Measurements from ENCODE around the gene ZNF445.
"Not testable (repeated sequence)": the region's sequence is repeated elsewhere in the genome, so short reads cannot be mapped to it uniquely, and the experiment has no call there.

The ZNF445 gene

DNA sequence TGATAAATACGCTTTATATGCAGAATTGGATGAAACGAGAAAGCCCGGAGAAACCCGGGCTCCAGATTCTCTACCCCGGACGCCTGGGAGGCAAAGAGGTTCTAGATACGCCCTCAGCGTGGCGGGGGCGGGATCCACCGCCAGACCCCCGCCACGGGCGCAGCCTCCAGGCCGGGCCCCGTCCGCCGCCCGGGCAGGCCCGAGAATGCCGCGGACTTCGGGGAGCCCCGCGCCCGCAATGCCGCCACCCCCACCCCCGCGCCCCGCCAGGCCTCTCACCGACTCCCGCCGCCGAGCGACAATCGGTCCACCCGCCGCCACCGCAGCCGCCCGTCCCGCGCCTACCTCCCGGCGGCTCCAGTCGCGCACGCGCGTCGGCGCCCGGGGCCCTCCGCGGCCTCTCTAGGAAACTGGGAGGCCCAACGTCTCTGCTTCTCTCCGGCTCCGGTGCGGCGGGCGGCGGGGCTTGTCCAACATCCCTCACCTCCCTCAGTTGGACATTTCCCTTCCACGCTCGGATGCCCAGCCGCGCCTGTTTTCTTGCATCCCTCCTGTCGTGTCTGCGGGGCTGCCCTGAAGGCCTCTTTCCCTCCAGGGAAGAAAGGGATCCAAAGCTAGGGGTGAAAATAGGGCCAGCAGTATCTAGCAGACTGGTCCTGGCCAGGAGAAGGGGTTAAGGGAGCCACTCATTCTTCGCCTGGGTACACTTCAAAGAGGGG, at the start of gene ZNF445:
Gene ZNF445 (minus strand): TSS at position 359 of the 719 bp plus-strand sequence. CDS start 22,121 bp downstream, outside the sequence.
- DNase-seq, result peak; percentile 77

DNA sequence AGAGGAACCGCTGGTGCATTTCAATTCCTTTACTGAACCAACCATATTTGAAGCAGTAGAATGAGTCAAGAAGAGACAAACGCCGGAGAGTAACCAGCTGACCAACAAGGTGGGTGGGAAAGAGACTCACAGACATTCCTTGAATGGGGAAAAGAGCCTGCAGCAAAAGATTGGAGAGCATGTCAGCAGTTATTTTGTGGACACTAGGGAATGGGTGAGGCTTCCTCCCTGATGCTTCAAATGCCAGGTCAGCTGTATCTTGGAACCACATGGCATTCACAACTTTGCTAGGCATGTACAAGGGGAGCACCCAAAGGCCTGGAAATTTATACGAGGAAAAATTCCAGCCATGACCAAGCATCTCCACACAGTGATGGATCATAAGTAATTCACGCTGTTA, 47.6 kb upstream of the ZNF445 start:
- no peak for DNase-seq

DNA sequence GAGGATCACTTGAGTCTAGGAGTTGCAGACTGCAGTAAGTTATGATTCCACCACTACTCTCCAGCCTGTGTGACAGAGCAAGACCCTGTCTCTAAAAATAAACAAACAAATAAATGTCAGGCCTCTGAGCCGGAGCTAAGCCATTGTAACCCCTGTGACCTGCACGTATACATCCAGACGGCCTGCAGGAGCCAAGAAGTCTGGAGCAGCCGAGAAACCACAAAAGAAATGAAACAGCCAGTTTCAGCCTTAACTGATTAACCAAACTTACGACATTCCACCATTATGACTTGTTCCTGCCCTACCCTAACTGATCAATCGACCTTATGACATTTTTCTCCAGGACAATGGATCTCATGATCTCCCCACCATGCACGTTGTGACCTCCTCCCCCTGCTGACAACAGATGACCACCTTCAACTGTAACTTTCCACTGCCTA, 45.0 kb upstream of the ZNF445 start:
- no peak for DNase-seq

DNA sequence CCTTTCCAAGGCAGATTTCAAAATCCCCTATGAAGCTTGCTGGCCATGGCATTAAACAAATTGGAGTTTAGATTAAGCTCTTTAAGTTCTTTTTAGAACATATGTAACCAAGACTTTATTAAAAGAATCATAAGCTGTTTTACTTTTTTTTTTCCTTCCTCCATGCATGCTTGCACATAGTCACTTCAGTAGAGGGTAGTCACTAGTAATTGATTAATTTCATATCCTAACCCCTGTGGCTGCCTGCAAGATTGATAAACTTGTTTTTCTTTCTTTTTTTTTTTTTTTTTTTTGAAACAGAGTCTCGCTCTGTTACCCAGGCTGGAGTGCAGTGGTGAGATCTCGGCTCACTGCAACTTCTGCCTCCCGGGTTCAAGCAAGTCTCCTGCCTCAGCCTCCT, 44.3 kb upstream of the ZNF445 start:
- DNase-seq, result no peak

DNA sequence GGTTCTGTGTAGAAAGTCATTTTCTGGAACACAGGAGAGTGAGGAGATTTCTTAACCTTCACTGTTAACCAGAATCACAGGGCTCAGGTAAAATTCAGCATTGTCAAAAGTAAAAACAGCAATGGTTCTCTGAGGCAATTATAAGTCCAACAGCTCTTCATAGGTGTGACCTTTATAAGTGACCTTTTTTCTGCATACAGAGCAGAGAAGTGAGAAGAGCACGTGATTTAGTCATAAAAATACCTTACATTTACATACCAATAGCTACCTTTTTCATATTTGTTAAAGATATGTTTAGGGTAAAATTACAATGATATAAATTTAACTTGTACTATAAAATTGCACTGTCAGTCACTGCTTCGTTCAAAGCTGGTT, 41.3 kb upstream of the ZNF445 start:
- DNase-seq, result no peak

DNA sequence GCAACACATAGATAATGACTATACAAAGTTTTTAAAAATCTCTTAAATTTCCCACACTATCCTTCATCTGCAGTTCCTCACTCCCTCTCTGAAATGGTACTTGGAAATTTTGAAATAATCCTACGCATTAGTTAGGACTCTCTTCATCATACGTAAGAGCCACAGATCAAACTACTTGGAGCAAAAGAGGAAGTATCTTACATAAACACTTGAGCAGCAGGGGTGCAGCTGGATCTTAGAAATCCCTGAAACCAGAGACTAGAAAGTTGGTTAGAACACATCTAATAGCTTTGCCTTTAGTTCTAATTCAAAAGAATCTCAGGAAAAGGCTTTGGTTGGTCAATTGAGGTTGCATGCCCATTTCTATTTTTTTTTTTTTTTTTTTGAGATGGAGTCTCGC, 38.8 kb upstream of the ZNF445 start:
- no peak for DNase-seq

DNA sequence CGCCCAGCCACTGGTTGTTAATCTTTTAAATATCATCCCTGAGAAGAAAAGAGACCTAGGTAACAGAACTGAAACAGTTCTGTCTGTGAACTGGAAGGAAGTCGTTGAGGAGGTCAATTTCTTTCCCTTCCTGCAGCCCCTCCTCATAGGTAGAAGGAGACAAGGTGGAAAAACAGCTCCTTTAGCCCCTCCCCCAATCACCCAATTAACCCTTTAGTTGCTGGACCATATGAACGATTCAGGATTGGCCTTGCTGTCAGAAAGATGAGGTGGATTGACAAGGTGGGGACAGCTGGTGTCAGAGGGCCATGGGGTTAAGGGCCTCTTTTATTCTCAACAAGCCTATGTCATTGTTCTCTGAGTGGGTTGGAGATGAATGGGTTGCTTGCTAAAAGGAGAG, 36.0 kb upstream of the ZNF445 start:
- DNase-seq, result no peak

DNA sequence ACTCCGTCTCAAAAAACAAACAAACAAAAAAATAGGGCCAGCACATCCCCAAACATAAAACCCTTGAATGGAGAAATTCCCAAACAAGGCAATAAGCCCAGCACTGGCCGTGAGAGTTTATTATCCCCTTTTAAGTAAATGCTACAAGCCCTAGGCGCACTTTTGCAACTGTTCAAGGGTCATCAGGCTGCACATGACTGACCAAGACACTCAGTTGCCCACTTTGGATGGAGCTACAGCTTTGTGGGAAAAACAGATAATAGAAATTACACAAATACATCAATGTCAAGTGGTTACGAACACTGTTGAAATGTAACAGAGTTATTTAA, 33.7 kb upstream of the ZNF445 start:
- no peak for DNase-seq

DNA sequence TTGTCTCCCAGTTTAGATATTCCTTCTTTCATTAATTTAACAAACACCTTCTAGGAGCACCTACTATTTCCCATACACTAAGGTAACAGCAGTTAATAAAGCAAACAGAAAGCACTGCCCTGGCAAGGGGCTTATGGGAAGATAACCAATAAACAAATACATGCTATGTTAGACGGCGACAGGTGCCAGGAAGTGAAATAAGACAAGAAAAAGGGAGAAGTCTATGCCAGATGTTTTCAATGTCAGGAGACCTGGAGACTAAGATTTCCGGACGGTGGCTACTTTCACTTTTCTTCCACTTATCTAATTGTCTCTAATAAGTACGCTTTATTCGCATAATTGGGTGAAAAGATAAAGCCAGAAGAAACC, 32.5 kb upstream of the ZNF445 start:
- no peak for DNase-seq

DNA sequence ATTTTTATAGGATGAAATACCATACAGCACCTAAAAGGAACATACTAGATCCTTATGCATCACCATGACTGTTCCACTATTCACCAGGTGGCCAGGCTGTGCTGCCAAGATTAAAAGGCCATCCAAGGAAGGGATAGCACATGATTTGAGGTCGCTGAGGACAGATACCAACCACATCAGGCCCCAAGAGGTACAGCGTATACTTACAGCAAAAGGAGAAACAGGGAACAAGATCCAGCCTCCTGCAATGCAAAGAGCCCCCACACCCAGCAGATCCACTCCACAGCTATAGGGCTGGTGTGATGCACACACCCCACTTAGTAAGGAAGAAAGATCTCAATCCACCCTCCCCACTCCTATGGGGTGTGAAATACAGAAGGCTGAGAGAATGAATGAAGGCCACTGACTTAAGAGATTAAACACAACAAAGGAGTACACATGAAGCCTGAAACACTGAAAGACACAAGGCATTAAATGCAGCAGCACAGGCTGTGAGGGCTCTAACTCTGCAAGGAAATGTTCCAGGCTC, 32.0 kb upstream of the ZNF445 start:
- DNase-seq, result no peak

DNA sequence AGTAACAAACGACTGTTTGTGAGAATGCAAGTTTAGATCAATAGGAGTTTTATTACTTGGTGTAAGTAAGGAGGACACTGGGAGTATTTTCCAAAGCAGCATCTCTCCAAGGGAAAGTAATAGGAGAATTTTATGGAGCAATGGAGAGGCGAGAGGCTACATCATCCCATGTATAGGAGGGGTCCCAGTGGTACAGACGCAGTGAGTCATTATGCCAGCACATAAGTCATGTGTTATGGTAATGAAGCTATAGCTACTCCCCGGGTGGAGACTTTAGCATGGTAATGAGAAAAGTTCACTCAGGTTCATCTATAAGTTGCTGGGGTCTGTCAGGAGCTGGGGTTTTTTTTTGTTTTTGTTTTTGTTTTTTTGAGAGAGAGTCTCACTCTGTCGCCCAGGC, 29.5 kb upstream of the ZNF445 start:
- no peak for DNase-seq

DNA sequence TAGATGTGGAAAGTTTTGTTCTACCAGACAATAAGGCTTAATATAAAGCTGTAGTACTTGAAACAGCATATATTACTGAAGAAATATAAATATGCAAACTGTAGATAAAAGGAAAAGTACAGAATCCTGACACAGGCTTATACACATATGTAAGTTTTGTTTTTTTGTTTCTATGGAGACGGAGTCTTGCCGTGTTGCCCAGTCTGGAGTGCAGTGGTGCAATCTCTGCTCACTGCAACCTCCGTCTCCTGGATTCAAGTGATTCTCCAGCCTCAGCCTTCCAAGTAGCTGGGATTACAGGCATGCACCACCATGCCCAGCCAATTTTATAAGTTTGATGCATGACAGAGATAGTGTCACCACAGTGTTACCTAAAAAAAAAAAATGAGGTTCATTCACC, 29.1 kb upstream of the ZNF445 start:
- DNase-seq, result no peak

DNA sequence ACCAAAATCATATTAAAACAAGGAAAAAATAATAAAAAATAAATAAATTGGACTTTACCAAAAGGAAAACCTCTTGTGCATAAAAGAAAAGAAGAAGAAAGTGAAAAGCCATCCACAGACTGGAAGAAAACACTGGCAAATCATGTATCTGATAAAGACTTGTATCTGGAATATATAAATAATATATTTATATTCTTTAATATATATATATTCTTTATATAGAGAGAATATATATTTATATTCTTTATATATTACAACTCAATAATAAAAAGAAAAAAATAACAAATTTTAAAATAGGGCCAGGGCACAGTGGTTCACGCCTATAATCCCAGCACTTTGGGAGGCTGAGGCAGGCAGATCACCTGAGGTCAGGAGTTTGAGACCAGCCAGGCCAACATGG, 27.1 kb upstream of the ZNF445 start:
- no peak for DNase-seq

DNA sequence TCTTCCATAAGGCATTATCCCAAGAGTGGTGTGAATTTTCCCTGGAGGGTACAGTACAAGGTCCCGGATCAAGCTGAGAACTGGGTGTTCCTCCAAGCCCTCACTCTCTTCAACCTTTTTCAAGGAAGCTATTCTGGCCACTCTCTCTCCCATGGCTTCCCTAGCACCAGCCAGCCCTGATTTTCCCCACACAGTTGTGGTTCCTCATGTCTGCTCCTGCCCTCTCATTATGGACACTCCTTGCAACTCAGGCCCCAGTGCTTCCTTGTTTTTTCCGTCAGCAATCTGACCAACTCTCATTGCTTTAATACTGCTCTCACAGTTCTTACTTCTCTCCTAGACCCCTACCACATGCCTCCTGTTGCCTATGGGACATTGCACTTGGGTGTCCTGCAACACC, 25.7 kb upstream of the ZNF445 start:
- DNase-seq, result not testable (repeated sequence)

DNA sequence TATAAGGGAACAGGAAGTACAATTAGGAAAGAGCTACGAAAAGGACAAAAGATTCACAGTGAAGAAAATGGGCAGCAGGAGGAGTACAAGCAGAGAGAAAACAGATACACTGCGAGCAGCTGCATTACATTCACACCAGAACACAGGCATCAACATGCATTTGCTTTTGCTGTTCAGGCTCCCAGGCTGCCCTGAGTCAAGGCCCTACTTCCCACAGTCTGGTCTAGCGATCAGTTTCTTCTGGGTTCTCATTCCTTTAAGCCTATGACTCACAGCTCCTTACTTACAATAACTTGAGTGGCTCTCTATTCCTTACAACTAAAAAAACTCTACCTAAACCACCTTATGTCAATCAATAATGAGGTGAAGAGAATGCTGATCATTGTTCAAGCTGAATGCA, 24.5 kb upstream of the ZNF445 start:
- no peak for DNase-seq

DNA sequence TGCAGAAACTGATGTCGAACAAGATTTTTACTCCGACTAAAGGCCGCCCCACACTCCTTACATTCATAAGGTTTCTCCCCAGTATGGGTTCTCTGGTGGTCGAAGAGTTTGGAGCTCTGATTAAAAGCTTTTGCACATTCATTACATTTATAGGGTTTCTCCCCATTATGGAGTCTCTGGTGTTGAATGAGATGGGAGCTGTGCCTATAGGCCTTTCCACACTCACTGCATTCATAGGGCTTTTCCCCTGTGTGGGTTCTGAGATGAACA, 22.4 kb upstream of the ZNF445 start:
- DNase-seq, result not testable (repeated sequence)

DNA sequence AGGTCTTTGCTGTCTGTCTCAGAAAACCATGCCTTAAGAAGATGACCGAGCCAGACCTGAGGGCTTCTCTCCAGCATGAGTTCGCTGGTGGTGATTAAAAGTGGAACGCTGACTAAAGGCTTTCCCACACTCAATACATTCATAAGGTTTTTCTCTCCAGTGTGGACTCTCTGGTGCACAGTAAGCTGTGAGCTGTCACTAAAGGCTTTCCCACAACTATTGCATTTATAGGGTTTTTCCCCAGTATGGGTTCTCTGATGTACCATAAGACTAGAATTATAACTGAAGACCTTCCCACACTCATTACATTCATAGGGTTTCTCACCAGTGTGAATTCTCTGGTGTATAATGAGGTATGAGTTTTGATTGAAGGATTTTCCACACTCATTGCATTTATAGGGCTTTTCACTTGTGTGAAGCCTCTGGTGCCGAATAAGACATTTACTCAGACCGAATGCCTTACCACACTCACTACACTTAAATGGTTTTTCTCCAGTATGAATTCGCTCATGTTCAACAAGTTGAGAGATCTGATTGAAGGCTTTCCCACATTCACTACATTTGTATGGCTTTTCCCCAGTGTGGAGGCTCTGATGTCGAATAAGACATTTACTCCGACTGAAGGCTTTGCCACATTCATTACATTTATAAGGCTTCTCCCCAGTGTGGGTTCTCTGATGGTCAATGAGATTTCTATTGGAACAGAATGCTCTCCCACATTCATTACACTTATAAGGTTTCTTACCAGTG, 21.9 kb upstream of the ZNF445 start:
- DNase-seq, result no peak

DNA sequence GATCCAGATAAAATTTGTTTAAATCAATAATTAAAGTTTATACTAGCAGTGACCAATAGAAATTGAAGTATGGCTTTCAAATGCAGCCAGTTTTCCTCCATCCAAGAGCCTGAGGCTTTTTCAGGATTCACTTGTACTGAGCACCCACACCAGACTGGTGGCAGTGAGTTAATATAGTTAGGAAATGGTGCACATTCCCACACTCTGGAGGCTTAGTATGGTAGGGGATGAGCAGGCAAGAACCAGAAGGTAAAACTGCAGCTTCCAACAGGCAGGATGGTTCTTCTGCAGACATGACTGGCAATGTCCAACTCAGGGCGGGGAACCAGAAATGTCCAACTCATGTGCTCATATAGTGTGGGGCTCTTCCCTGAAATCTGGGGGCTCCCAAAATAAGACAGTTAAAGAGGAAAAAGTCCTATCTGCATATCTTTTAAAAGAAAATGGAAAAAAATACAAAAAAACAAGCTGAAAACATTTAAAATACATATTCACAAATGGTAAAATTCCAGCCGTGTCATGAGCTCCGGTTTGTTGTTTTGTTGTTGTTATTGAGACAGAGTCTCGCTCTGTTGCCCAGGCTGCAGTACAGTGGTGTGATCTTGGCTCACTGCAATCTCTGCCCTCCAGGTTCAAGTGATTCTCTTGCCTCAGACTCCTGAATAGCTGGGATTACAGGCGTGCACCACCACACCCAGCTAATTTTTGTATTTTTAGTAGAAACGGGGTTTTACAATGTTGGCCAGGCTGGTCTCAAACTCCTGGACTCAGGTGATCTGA, 18.4 kb upstream of the ZNF445 start:
- DNase-seq, result no peak

DNA sequence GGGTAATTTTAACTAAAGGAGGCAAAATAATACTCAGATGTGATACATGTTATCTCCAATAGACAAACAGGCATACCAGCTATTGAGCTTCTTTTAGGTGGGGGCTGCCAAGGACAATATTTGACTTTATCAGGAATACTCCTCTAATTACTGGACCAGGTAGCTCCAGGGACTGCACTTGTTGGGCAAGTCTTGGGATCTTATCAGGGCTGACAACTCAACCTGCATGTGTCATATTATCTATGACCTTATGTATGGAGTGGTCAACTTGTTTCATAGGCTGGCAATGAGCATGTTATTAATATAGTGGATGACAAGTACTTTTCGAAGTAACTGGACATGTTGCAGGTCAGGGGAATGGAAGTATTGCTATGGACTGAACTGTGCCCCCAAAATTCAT, 15.0 kb upstream of the ZNF445 start:
- DNase-seq, result no peak

DNA sequence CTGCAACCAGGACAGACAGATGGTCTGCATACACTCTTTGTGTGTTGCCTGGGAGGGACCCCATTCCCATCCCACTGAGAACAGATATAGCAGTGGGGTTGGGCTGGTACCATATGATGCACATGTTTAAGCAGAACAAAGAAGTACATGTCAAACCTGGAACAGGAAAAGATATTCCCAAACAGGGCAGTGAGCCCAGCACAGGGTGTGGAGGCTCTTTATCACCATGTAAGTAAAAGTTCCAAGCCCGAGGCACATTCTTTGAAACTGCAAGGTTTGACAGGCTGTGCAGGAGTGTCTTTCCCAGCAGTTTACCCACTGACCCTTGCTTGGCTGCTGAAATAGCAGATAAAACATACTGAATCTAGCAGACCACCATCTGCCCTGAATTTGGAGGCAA, 5.3 kb upstream of the ZNF445 start:
- DNase-seq, result no peak

DNA sequence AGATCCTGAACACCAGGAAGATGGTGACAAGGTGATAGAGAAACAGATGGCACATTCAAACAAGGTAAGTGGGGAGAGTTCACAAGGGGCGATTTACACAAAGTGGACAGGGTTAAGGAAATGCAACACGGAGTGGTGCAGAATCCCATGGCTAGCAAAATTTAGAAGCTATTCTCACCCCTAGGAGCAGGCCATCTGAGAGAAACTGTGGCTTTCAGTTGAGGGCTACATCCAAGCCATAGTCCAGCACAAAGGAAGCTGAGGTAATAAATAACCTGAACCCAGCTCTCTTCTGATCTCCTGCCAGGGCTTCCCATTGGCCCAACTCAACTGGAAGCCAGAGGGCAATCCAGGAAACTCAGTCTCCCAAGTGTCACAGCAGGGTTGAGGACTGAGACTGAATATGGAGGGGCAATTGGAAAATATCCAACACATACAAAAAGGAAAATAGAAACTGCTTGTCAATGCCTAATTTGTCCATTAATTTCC, 1.2 kb upstream of the ZNF445 start:
- no peak for DNase-seq

DNA sequence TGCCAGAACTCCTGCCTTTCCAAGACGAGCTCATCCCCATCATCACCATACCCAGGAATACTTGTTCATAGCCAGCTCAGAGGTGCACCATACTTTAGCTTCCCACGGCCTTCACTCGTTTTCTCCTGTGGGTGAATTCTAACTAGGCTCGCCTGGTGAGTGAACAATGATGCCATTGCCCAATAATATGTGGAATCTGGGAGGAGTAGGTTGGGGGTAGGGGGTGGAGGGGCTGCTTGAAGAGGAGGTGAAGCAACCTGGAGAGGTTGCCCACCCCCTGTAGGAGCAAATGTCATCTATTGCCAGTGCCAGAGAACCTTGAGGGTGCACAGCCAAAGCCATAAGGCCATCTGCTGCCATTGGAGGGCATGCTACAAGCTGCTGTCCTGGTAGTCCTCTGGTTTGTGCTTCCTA, 592 bp upstream of the ZNF445 start:
- DNase-seq, result no peak

DNA sequence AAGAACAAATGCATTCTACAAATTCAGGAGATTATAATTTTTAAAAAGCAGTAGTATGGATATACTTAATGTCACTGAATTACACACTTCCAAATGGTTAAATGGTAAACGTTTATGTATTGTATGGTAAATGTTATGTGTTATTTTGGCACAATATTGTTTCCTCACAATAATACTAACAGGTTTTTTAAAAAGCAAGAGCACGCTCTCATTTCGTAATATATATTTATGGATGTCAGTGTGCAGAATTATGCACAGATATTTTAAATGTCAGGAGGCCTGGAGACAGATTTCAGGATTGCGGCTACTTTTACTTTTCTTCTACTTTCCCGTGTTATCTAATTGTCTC, 533 bp downstream of the ZNF445 start:
- no peak for DNase-seq

DNA sequence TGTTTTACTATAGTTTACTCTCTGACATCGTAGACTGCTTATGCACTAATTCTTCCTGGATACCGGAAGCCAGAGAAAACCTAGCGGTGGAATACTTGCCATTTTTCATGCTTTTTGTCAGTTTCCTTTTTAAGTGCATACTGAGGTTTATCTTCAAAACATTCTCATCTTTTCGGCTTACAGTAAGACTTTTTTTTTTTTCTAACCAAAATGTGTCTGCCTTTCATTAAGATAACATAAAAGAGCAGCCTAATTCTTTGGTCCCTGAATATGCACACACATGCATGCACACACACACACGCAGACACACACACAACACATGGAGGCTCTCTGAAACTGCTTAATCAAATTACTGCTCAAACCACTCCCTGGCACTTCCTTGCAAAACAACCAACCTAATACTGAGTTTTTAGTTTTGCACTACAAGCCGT, 1.3 kb downstream of the ZNF445 start:
- no peak for DNase-seq

Data from stimulated activated CD4-positive, alpha-beta T cell treated with anti-CD3 and anti-CD28 coated beads, Interleukin-1b, Interleukin-23, amount 100 ng/mL, for 48 hours (primary cell).